ENCODE data around the gene ZNF774.

DNA sequence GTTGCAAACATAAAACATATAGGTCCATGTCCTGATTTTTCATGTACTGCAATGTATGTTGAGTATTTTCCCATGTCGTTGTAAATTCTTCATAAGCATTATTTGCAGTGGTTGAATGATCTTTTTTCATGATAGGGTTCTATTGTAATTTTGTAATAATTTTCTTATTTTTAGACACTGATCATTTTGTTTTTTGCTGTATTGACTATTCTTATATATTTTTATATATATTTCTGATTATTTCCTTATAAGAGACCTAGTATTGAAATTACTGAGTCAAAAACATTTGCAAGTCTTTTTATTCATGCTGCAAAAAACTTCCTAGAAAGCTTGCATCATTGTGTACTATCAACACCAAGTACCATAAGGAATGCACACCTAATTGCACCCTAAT lies 31.2 kb upstream of the ZNF774 start:
- TF ChIP-seq CTCF (IDR thresholded peaks at IDR 0.05 in 4 of 5, conservative IDR thresholded peaks at IDR 0.05 in 1 of 5): no peak
- TF ChIP-seq POLR2A (IDR thresholded peaks at IDR 0.05): no peak

All from gastrocnemius medialis (tissue), 4 donors.